OCI-M2 (cell line): ENCODE measurements around the gene GALNT4.
A peak's percentile ranks its signal among the peaks of the same experiment; 100 is the strongest.

Source experiments
- DNase-seq: peaks from one replicate; lab custom pipeline; 2025; ENCODE audit not compliant: unreplicated experiment; lab: John Stamatoyannopoulos, UW

GALNT4 gene

GRCh38 chr12:89537389-89537788, 12.8 kb upstream of the GALNT4 start:
- DNase-seq = no peak

- no peak for DNase-seq
Measured at GRCh38 chr12:89529738-89530137, 5.1 kb upstream of the GALNT4 start.

GRCh38 chr12:89528434-89528833, 3.8 kb upstream of the GALNT4 start:
- DNase-seq = no peak

GRCh38 chr12:89525824-89526770, 1.5 kb upstream of the GALNT4 start, which contains the start of gene POC1B:
Gene POC1B (minus strand): TSS chr12:89526047. CDS start chr12:89525895, 152 bp downstream.
- peak; percentile 61 for DNase-seq

- no peak for DNase-seq
Measured at GRCh38 chr12:89525305-89525823, 768 bp upstream of the GALNT4 start.

DNA sequence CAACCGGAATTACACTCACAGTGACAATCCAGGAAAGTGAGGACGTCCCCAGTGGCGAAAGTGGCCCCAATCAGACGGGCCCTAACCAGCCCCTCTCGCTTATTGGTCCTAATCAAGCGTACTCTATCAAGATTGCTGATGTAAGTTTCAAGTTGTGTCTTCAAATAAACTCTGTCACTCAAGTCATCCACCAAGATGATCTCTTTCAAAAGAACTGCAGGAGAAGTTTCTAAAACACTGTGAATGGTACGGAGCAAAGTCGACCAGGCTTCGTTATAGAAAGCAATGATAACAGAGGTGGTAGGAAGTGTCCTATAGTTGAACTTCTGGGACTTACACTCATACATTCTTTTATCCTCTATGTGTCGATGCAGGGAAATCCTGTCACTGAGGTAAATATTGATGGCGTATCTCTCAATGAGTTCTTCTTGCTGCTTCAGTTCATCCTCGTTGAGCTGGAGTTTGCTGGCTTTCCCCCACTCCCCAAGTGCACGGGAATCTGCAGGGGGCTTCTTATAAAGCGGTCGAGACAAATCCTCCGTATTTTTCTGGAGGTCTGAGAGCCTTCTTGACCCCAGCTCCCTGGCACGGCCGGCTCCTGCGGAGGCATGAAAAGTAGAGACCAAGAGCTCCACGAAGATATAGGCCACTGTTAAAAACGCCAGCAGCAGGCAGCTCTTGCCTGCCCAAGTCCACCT, 604 bp downstream of the GALNT4 start:
- DNase-seq = no peak

DNA sequence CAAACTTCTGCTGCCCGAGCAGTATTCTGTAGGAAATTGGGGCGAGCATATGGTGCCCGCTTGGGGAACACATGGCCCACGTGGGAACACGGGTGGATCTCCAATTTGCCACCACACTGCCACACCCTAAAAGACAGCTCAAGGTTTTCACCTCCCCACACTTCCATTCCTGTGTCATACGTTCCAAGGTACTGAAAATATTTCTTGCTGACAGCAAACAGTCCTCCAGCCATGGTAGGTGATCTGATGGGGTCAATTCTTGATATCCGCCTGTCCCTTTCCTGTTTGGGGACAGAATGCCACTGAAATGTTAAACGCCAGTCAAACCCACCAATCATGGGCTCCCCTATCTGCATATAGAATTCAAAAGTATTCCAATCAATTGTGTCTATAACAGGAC, 1.2 kb downstream of the GALNT4 start:
- no peak for DNase-seq

GRCh38 chr12:89521364-89522223, 3.0 kb downstream of the GALNT4 start:
- no peak for DNase-seq

- DNase-seq = no peak
Measured at GRCh38 chr12:89517720-89518119, 6.9 kb downstream of the GALNT4 start.

DNA sequence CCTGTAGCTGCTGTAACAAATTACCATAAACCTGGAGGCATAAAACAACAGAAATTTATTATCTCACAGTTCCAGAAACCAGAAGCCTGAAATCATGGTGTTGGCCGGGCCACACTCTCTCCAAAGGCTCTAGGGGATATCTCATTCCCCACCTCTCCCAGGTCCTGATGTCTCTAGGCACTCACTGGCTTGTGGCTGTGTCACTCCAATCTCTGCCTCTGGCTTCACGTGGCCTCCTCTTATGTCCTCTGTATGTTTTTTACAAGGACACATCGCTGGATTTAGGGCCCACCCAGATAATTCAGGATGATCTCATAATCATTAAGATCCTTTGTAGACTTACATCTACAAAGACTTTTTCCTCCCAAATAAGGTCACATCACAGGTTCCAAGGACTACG, 8.0 kb downstream of the GALNT4 start:
- no peak for DNase-seq

DNA sequence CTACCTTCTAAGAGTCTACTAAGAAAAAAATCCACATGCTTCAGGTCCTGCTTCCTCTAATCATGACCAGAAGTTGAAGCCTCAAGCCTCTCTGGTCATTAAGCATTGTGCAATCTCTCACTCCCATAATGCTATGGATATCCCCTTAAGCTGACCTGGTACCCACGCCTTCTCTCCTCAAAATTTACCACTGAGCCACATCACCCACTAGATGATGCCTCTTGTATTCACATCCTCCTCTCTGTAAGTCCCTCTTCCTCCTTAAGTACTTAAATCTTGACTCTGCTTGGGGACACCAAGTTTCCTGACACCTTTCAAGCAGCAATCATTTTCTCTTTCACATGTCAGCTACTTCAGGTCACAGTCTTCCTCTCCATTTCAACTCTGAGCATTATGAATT, 9.8 kb downstream of the GALNT4 start:
- no peak for DNase-seq

GRCh38 chr12:89513544-89513943, 11.1 kb downstream of the GALNT4 start:
- no peak for DNase-seq

- DNase-seq = no peak
Measured at GRCh38 chr12:89507015-89507824, 17.4 kb downstream of the GALNT4 start.

GRCh38 chr12:89506050-89506449, 18.5 kb downstream of the GALNT4 start:
- DNase-seq = no peak

GRCh38 chr12:89504560-89505346, 19.8 kb downstream of the GALNT4 start:
- no peak for DNase-seq

- DNase-seq = no peak
Measured at GRCh38 chr12:89501793-89502192, 22.8 kb downstream of the GALNT4 start.

DNA sequence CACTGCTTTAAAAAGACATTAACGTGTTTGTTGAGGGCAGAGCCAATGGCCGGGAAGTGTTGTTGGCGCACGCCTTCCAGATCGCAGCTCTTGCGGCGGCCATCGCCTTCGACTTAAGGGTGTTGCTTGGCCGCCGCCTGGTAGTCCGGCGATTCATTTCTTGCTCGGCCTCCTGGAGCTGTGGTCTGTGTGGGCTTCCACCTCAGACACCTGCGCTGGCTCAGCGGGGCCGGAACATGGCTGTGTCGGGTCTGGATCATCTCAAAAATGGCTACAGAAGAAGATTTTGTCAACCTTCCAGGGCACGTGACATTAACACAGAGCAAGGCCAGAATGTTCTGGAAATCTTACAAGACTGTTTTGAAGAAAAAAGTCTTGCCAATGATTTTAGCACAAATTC, 24.7 kb downstream of the GALNT4 start:
- DNase-seq = no peak

DNA sequence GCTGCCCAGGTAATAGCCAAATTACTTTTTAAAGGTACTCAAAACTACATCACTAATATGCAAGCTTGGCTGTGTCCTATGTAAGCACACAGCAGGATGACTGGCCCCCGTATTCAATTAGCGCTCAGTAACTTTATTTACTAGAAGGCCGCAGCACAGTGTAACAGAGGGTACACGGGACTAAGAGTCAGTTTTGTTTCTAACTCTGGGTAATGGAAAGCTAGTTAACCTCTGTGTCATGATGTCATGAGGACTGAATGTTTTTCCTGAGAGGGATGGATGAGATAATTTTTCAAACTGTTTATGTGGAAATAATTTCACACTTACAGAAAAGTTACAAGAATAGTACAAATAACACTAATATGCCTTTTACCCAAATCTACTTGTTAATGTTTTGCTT, 27.1 kb downstream of the GALNT4 start:
- DNase-seq = no peak

- no peak for DNase-seq
Measured at GRCh38 chr12:89497005-89497404, 27.6 kb downstream of the GALNT4 start.
